Measurements from ENCODE around the gene OR6J1. TPM values are rescaled to one million over a fixed set of nuclear protein-coding genes. Genes with fewer than 3 reads are reported as not detected.

OR6J1 gene
- total and polyA plus RNA-seq, 10 of the 15 experiments (the other 5 are each of a cell fraction or from before 2014, with no cell fraction given), result not detected

DNA sequence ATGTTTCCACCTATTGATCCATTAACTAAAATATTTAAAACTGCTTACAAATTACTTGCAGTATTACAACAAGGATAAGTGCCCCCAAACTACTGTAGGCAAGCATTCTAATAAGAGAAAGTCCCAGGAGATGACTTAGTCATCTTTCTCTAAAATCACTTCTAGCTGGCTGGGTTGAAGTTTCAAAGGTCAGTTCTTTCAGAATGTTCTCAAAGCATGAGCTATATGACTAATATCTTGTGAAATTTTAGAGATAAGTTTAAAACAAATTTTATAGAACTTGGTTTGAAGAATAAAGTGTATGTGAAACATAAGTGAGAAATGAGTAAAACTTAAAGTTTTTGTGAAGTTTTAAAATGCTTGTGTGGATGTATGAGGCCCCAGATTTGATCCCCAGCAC is 24.3 kb upstream of the OR6J1 start:
- H3K9ac ChIP-seq (ENCODE audit: control insufficient read depth, insufficient read depth, low read length), result no peak overlapping the region
- RAD21 ChIA-PET (ENCODE audit: unreplicated experiment), result interaction anchor here (0.9 to 1.7 kb wide), 6 partner anchors 8 to 109 kb away, joined by 3 to 9 read pairs (median 3); no protein-coding TSS in a partner anchor

More for the DNA sequence above, 24.3 kb upstream of the OR6J1 start:
- ChIA-PET CTCF (interaction anchor here (0.6 to 2.4 kb wide), 7 partner anchors 9 to 400 kb away, joined by 3 to 12 read pairs (median 3); no protein-coding TSS in a partner anchor), SMC1A (ENCODE audit: uncharacterized antibody, unreplicated experiment) (interaction anchor here (0.9 to 2.3 kb wide), 5 partner anchors 10 to 98 kb away, joined by 3 to 13 read pairs (median 4); partner anchors contain the start of gene OXA1L), POLR2A (no interaction called here)
- H3K4me3 ChIP-seq, result no peak overlapping the region
- no peak overlapping the region for H2AFZ ChIP-seq (ENCODE audit: control insufficient read depth, low read depth, low read length)
- DNase-seq (ENCODE audit: low read depth, low spot score), result no peak
- in situ Hi-C loops (cut with MboI), result no loop called here
- no TSS peak for BruUV-seq (replicated peaks)
- intact Hi-C loops (cut with micrococcal nuclease; ENCODE audit: unreplicated experiment), result no loop called here
- ATAC-seq, result peak; percentile 79
- H3K36me3 ChIP-seq (ENCODE audit: control insufficient read depth in 2 of 2, insufficient read depth in 2 of 2, low read length in 1 of 2), result no peaks in the 10 kb centered on the region
- H3K4me2 ChIP-seq (ENCODE audit: control insufficient read depth, insufficient read depth), result peak overlapping the region; percentile 17
- no peaks in the 10 kb centered on the region for H3K79me2 ChIP-seq (ENCODE audit: control insufficient read depth, insufficient read depth, low read length)
- TF ChIP-seq, protein P1, sequence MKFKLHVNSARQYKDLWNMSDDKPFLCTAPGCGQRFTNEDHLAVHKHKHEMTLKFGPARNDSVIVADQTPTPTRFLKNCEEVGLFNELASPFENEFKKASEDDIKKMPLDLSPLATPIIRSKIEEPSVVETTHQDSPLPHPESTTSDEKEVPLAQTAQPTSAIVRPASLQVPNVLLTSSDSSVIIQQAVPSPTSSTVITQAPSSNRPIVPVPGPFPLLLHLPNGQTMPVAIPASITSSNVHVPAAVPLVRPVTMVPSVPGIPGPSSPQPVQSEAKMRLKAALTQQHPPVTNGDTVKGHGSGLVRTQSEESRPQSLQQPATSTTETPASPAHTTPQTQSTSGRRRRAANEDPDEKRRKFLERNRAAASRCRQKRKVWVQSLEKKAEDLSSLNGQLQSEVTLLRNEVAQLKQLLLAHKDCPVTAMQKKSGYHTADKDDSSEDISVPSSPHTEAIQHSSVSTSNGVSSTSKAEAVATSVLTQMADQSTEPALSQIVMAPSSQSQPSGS (IDR thresholded peaks at IDR 0.05; ENCODE audit: low read length), result peak; percentile 68
- peak; percentile 90 for TF ChIP-seq JUNB (IDR thresholded peaks at IDR 0.05)
- peak; percentile 28; the same call in 1 of the 2 replicates for TF ChIP-seq BCL11A (IDR thresholded peaks at IDR 0.05; ENCODE audit: low read depth, low read length)
- no peak for TF ChIP-seq ZNF217 (IDR thresholded peaks at IDR 0.05)
- peak; percentile 81 for TF ChIP-seq NFIC (IDR thresholded peaks at IDR 0.05; ENCODE audit: low read depth, low read length)
- peak; percentile 50 for TF ChIP-seq MEF2B (IDR thresholded peaks at IDR 0.05; ENCODE audit: partially characterized antibody, poor library complexity, severe bottlenecking)
- TF ChIP-seq CREM (IDR thresholded peaks at IDR 0.05; ENCODE audit: low read depth), result 0 out of 2 replicates have a peak, but pooled peaks have one; percentile 18
- TF ChIP-seq, protein P2, sequence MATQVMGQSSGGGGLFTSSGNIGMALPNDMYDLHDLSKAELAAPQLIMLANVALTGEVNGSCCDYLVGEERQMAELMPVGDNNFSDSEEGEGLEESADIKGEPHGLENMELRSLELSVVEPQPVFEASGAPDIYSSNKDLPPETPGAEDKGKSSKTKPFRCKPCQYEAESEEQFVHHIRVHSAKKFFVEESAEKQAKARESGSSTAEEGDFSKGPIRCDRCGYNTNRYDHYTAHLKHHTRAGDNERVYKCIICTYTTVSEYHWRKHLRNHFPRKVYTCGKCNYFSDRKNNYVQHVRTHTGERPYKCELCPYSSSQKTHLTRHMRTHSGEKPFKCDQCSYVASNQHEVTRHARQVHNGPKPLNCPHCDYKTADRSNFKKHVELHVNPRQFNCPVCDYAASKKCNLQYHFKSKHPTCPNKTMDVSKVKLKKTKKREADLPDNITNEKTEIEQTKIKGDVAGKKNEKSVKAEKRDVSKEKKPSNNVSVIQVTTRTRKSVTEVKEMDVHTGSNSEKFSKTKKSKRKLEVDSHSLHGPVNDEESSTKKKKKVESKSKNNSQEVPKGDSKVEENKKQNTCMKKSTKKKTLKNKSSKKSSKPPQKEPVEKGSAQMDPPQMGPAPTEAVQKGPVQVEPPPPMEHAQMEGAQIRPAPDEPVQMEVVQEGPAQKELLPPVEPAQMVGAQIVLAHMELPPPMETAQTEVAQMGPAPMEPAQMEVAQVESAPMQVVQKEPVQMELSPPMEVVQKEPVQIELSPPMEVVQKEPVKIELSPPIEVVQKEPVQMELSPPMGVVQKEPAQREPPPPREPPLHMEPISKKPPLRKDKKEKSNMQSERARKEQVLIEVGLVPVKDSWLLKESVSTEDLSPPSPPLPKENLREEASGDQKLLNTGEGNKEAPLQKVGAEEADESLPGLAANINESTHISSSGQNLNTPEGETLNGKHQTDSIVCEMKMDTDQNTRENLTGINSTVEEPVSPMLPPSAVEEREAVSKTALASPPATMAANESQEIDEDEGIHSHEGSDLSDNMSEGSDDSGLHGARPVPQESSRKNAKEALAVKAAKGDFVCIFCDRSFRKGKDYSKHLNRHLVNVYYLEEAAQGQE (IDR thresholded peaks at IDR 0.05; ENCODE audit: low read depth, low read length), result no peak
- no peak for TF ChIP-seq POU2F2 (IDR thresholded peaks at IDR 0.05; ENCODE audit: borderline replicate concordance, low read depth, low read length)
- no peak overlapping the region for H3K27ac ChIP-seq (ENCODE audit: control insufficient read depth, insufficient read depth)
- H3K9me3 ChIP-seq (replicated peaks; ENCODE audit: control insufficient read depth, insufficient read depth, low read length), result no peaks in the 10 kb centered on the region
- FAIRE-seq, result peak; percentile 41
- H3K27me3 ChIP-seq (replicated peaks in 1 of 2; ENCODE audit: control insufficient read depth in 2 of 2, insufficient read depth in 2 of 2, low read length in 1 of 2), result no peaks in the 10 kb centered on the region
- no peaks in the 10 kb centered on the region for H4K20me1 ChIP-seq (ENCODE audit: control insufficient read depth, insufficient read depth)
- no peaks in the 10 kb centered on the region for H3K4me1 ChIP-seq (ENCODE audit: control insufficient read depth, insufficient read depth, low read length)
